Lower lobe of right lung (tissue), 2 donors: ENCODE measurements around the gene SLC6A16. TPM values are rescaled to one million over a fixed set of nuclear protein-coding genes. Genes with fewer than 3 reads are reported as not detected.
"Not testable (repeated sequence)": the region's sequence is repeated elsewhere in the genome, so short reads cannot be mapped to it uniquely, and the experiment has no call there.

ENCODE experiments used
- ATAC-seq, 2 donors: fragments of 200-7000 bp; cut with Tn5 transposase; one replicate each; pipeline ENCODE4 v1.9.1; 2020 to 2022; ENCODE audit warnings: mild to moderate bottlenecking in 2 of 2, moderate library complexity in 2 of 2
- DNase-seq: peaks from one replicate; pipeline ENCODE4 v3.0.0-alpha.2; 2020
- H3K27ac ChIP-seq: fragments of 200-600 bp; one replicate; pipeline ENCODE4 v1.8.0; 2022
- H3K27me3 ChIP-seq: fragments of 200-600 bp; one replicate; pipeline ENCODE4 v1.8.0; 2022; ENCODE audit warnings: low read depth
- H3K36me3 ChIP-seq: fragments of 200-600 bp; one replicate; pipeline ENCODE4 v1.8.0; 2022; ENCODE audit warnings: mild to moderate bottlenecking
- H3K4me1 ChIP-seq: fragments of 200-600 bp; one replicate; pipeline ENCODE4 v1.8.0; 2022
- H3K4me3 ChIP-seq: fragments of 200-600 bp; one replicate; pipeline ENCODE4 v1.8.0; 2022; ENCODE audit warnings: mild to moderate bottlenecking
- H3K9me3 ChIP-seq: fragments of 200-600 bp; one replicate; pipeline ENCODE4 v1.8.0; 2022
- CTCF ChIP-seq: fragments of 200-600 bp; IDR thresholded peaks from one replicate; pipeline ENCODE4 v1.8.0; 2022; ENCODE audit warnings: antibody characterized with exemption, mild to moderate bottlenecking
- intact Hi-C: fragments of 100-400 bp; cut with DNase I; formaldehyde crosslinking; loops from one replicate; pipeline ENCODE4 v1.11.0; 2022
- total RNA-seq: library from RNA; stranded (reverse); fragmentation: NEBNext Ultra II Directional; extraction: Animal tissue kit (Norgen Biotek cat#: 25700); gene quantifications from one replicate; pipeline ENCODE4 v1.2.1, GENCODE V29; 2021
- donor health status: DM: no; HTN: yes; CAD: no; lungs with severe emphysema.

SLC6A16 gene
- total RNA-seq, 1 donor from 2014 or later, result 4.9 TPM

GRCh38 chr19:49315111-49315510, 9.9 kb downstream of the SLC6A16 start:
- Histone ChIP-seq H3K4me3 (no peak overlapping the region), H3K27me3 (no peaks in the 10 kb centered on the region), H3K36me3 (peaks cover 13% of the 10 kb centered on the region), H3K9me3 (peaks cover 13% of the 10 kb centered on the region), H3K4me1 (no peaks in the 10 kb centered on the region), H3K27ac (no peak overlapping the region)
- intact Hi-C loops, result no loop called here
- ATAC-seq, result no peak
- no peak for TF ChIP-seq CTCF
- no peak for DNase-seq

- no peaks in the 10 kb centered on the region for H3K9me3 ChIP-seq
- no peak for ATAC-seq
- no peak overlapping the region for H3K4me3 ChIP-seq
- peaks cover 13% of the 10 kb centered on the region for H3K36me3 ChIP-seq
- H3K27me3 ChIP-seq, result no peaks in the 10 kb centered on the region
- DNase-seq, result no peak
- intact Hi-C loops, result no loop called here
- H3K4me1 ChIP-seq, result no peaks in the 10 kb centered on the region
- no peak for TF ChIP-seq CTCF
- H3K27ac ChIP-seq, result no peak overlapping the region
Observed at GRCh38 chr19:49309087-49309486, 15.9 kb downstream of the SLC6A16 start.

GRCh38 chr19:49306734-49307133, 18.3 kb downstream of the SLC6A16 start:
- H3K4me1 ChIP-seq, intact Hi-C loops, ATAC-seq, H3K27ac ChIP-seq, H3K27me3 ChIP-seq, H3K4me3 ChIP-seq, H3K9me3 ChIP-seq, DNase-seq: not testable (repeated sequence)
- peaks cover 13% of the 10 kb centered on the region for H3K36me3 ChIP-seq

GRCh38 chr19:49301866-49302252, 23.1 kb downstream of the SLC6A16 start:
- H3K9me3 ChIP-seq, result peaks cover 2% of the 10 kb centered on the region
- H3K27me3 ChIP-seq, result no peaks in the 10 kb centered on the region
- peaks cover 5% of the 10 kb centered on the region for H3K4me1 ChIP-seq
- intact Hi-C loops, result no loop called here
- peak in 1 of 2 donors; percentile 13 for ATAC-seq
- no peak for DNase-seq
- TF ChIP-seq CTCF, result no peak
- no peak overlapping the region for H3K27ac ChIP-seq
- no peaks in the 10 kb centered on the region for H3K36me3 ChIP-seq
- H3K4me3 ChIP-seq, result no peak overlapping the region

GRCh38 chr19:49301165-49301865, 23.7 kb downstream of the SLC6A16 start:
- H3K4me1 ChIP-seq, result peaks cover 5% of the 10 kb centered on the region
- H3K27ac ChIP-seq, result no peak overlapping the region
- TF ChIP-seq CTCF, result peak; percentile 91
- H3K9me3 ChIP-seq, result peaks cover 2% of the 10 kb centered on the region
- H3K4me3 ChIP-seq, result peak overlapping the region; percentile 25
- intact Hi-C loops, result no loop called here
- no peaks in the 10 kb centered on the region for H3K27me3 ChIP-seq
- ATAC-seq (peak; percentile 94 to 96), DNase-seq (peak; percentile 88)
- H3K36me3 ChIP-seq, result no peaks in the 10 kb centered on the region

GRCh38 chr19:49298653-49299052, 26.3 kb downstream of the SLC6A16 start:
- ATAC-seq, DNase-seq, intact Hi-C loops, H3K36me3 ChIP-seq, H3K27ac ChIP-seq, H3K27me3 ChIP-seq, H3K4me3 ChIP-seq, H3K4me1 ChIP-seq, H3K9me3 ChIP-seq: not testable (repeated sequence)
